K562 (cell line): ENCODE results near the gene SYMPK. TPM values are rescaled to one million over a fixed set of nuclear protein-coding genes. Genes with fewer than 3 reads are reported as not detected.

Experiments used
- CAMTA2 ChIP-seq: fragments of 250-450 bp; sonication (Bioruptor Pico); conservative IDR thresholded peaks from 2 replicates; pipeline ENCODE4 v1.5.1; 2022
- E4F1 ChIP-seq: fragments of 250-450 bp; sonication (Bioruptor Pico); IDR thresholded peaks from 2 replicates; pipeline ENCODE4 v1.5.0; 2021; ENCODE audit warnings: mild to moderate bottlenecking, borderline replicate concordance
- ETV5 ChIP-seq: sonication (generic); formaldehyde crosslinking; IDR thresholded peaks from 2 replicates; pipeline ENCODE4 v1.4.0; 2020; ENCODE audit warnings: low read depth, mild to moderate bottlenecking, missing genetic modification reagents
- GABPB2 ChIP-seq: fragments of 250-450 bp; sonication (Bioruptor Pico); conservative IDR thresholded peaks from 2 replicates; pipeline ENCODE4 v1.5.1; 2021; ENCODE audit warnings: mild to moderate bottlenecking
- IFI16 ChIP-seq: fragments of 250-450 bp; sonication (Bioruptor Pico); IDR thresholded peaks from 2 replicates; pipeline ENCODE4 v2.1.2; 2022; ENCODE audit warnings: mild to moderate bottlenecking, inconsistent platforms
- KLF16 ChIP-seq: IDR thresholded peaks from 2 replicates; pipeline ENCODE4 v1.6.1; 2016; ENCODE audit warnings: antibody characterized with exemption
- NFIC ChIP-seq: fragments of 450-650 bp; IDR thresholded peaks from 2 replicates; pipeline ENCODE4 v1.6.1; 2017; ENCODE audit warnings: mild to moderate bottlenecking, inconsistent platforms
- NR4A1 ChIP-seq, 2 experiments: fragments of 250-450 bp in 1 of 2; fragments of 450-650 bp in 1 of 2; sonication (Bioruptor Pico) in 1 of 2; IDR thresholded peaks; 2 replicates each; pipeline versions ENCODE4 v1.4.0 to v1.6.1; 2016 to 2020; ENCODE audit warnings: mild to moderate bottlenecking in 2 of 2, missing compliant biosample characterization in 1 of 2, missing genetic modification characterization in 1 of 2, moderate library complexity in 1 of 2
- POLR2B ChIP-seq: fragments of 450-650 bp; IDR thresholded peaks from 2 replicates; pipeline ENCODE4 v1.6.1; 2018; ENCODE audit warnings: low read depth; ENCODE audit not compliant: partially characterized antibody
- PTBP1 ChIP-seq: fragments of 200-400 bp; formaldehyde crosslinking; IDR thresholded peaks from 2 replicates; pipeline ENCODE4 v1.6.1; 2017; ENCODE audit warnings: low read depth, low read length
- RBM14 ChIP-seq: fragments of 200-400 bp; formaldehyde crosslinking; IDR thresholded peaks from 2 replicates; pipeline ENCODE4 v1.6.1; 2018; ENCODE audit warnings: low read depth, mild to moderate bottlenecking, low read length, moderate library complexity, borderline replicate concordance; ENCODE audit not compliant: insufficient read depth
- ZNF165 ChIP-seq: fragments of 250-450 bp; sonication (Bioruptor Pico); IDR thresholded peaks from 2 replicates; pipeline ENCODE4 v1.4.0; 2020; ENCODE audit warnings: borderline replicate concordance
- ZNF23 ChIP-seq: fragments of 250-450 bp; sonication (Bioruptor Pico); IDR thresholded peaks from 2 replicates; pipeline ENCODE4 v1.4.0; 2020; ENCODE audit warnings: mild to moderate bottlenecking
- ZNF311 ChIP-seq: fragments of 250-450 bp; sonication (Bioruptor Pico); IDR thresholded peaks from 2 replicates; pipeline ENCODE4 v1.4.0; 2020; ENCODE audit warnings: mild to moderate bottlenecking, moderate library complexity
- ZNF354B ChIP-seq: fragments of 250-450 bp; sonication (Bioruptor Pico); IDR thresholded peaks from 2 replicates; pipeline ENCODE4 v1.4.0; 2020
- ZNF398 ChIP-seq: fragments of 250-450 bp; sonication (Bioruptor Pico); IDR thresholded peaks from 2 replicates; pipeline ENCODE4 v1.8.0; 2021; ENCODE audit warnings: moderate library complexity, mild to moderate bottlenecking, inconsistent platforms
- polyA plus RNA-seq, 8 experiments: library from polyadenylated mRNA; depleted of rRNA in 4 of 8; stranded (reverse) in 5 of 8; unstranded in 3 of 8; fragments of >200 nt; fragmentation: Nextera tagmentation in 2 of 8; fragmentation: Illumina TruSeq in 1 of 8; extraction: Ambion mirVana in 2 of 8; extraction: Trizol in 1 of 8; gene quantifications; 2 replicates each; pipeline versions ENCODE4 v1.2.1 to v1.2.3, GENCODE V29; 2011 to 2014; ENCODE audit warnings: inconsistent platforms in 1 of 8, missing spikeins in 1 of 8
- total RNA-seq, 7 experiments: library from RNA; depleted of rRNA in 6 of 7; stranded (reverse); fragments of >200 nt in 6 of 7; fragmentation: Illumina TruSeq in 2 of 7; extraction: Trizol in 2 of 7; gene quantifications; 2 replicates each; pipeline versions ENCODE4 v1.2.1 to v1.2.3, GENCODE V29; 2011 to 2021; ENCODE audit warnings: low replicate concordance in 1 of 7
- TF ChIP-seq, protein P1 (sequence below): sonication (generic); formaldehyde crosslinking; IDR thresholded peaks from 2 replicates; pipeline ENCODE4 v1.8.1; 2023; ENCODE audit warnings: missing genetic modification reagents, mild to moderate bottlenecking, borderline replicate concordance
- TF ChIP-seq, protein P2 (sequence below): sonication (generic); formaldehyde crosslinking; IDR thresholded peaks from 2 replicates; pipeline ENCODE4 v1.8.0; 2022; ENCODE audit warnings: mild to moderate bottlenecking, missing genetic modification reagents

The SYMPK gene
- total and polyA plus RNA-seq, 9 of the 15 experiments (the other 6 are each of a cell fraction or from before 2014, with no cell fraction given): 0.73 to 95.5 (median 58.4) TPM

GRCh38 chr19:45768984-45769782, 93.8 kb downstream of the SYMPK start, which contains the start of gene SIX5 (continued):
- TF ChIP-seq ZNF398 (CRISPR knock-in tag) (no peak), ZNF354B (no peak), POLR2B (peak; percentile 80), ZNF311 (CRISPR knock-in tag) (no peak), NFIC (peak; percentile 96), E4F1 (CRISPR knock-in tag) (no peak), ZNF23 (CRISPR knock-in tag) (no peak), CAMTA2 (CRISPR knock-in tag) (0 out of 2 replicates have a peak, but pooled peaks have one; percentile 35), ETV5 (CRISPR knock-in tag) (no peak), GABPB2 (CRISPR knock-in tag) (no peak), IFI16 (CRISPR knock-in tag) (no peak), RBM14 (no peak), NR4A1 (CRISPR knock-in tag; IDR thresholded peaks at IDR 0.05) (no peak), NR4A1 (tag; IDR thresholded peaks at IDR 0.05) (no peak), KLF16 (peak; percentile 63; the same call in 1 of the 2 replicates), ZNF165 (CRISPR knock-in tag) (no peak), PTBP1 (no peak)
- TF ChIP-seq, protein P1, sequence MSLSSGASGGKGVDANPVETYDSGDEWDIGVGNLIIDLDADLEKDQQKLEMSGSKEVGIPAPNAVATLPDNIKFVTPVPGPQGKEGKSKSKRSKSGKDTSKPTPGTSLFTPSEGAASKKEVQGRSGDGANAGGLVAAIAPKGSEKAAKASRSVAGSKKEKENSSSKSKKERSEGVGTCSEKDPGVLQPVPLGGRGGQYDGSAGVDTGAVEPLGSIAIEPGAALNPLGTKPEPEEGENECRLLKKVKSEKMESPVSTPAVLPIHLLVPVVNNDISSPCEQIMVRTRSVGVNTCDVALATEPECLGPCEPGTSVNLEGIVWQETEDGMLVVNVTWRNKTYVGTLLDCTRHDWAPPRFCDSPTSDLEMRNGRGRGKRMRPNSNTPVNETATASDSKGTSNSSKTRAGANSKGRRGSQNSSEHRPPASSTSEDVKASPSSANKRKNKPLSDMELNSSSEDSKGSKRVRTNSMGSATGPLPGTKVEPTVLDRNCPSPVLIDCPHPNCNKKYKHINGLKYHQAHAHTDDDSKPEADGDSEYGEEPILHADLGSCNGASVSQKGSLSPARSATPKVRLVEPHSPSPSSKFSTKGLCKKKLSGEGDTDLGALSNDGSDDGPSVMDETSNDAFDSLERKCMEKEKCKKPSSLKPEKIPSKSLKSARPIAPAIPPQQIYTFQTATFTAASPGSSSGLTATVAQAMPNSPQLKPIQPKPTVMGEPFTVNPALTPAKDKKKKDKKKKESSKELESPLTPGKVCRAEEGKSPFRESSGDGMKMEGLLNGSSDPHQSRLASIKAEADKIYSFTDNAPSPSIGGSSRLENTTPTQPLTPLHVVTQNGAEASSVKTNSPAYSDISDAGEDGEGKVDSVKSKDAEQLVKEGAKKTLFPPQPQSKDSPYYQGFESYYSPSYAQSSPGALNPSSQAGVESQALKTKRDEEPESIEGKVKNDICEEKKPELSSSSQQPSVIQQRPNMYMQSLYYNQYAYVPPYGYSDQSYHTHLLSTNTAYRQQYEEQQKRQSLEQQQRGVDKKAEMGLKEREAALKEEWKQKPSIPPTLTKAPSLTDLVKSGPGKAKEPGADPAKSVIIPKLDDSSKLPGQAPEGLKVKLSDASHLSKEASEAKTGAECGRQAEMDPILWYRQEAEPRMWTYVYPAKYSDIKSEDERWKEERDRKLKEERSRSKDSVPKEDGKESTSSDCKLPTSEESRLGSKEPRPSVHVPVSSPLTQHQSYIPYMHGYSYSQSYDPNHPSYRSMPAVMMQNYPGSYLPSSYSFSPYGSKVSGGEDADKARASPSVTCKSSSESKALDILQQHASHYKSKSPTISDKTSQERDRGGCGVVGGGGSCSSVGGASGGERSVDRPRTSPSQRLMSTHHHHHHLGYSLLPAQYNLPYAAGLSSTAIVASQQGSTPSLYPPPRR (CRISPR knock-in tag): no peak
- TF ChIP-seq, protein P2, sequence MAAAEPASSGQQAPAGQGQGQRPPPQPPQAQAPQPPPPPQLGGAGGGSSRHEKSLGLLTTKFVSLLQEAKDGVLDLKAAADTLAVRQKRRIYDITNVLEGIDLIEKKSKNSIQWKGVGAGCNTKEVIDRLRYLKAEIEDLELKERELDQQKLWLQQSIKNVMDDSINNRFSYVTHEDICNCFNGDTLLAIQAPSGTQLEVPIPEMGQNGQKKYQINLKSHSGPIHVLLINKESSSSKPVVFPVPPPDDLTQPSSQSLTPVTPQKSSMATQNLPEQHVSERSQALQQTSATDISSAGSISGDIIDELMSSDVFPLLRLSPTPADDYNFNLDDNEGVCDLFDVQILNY: peak; percentile 68; the same call in 1 of the 2 replicates
